HG03457 (cell line): ENCODE data around the gene HDAC1.

Experiments used
- ATAC-seq: cut with Tn5 transposase; IDR thresholded peaks from one replicate; pipeline ENCODE4 v1.9.1; 2021; ENCODE audit warnings: moderate number of reproducible peaks; ENCODE audit not compliant: unreplicated experiment

Gene HDAC1

DNA sequence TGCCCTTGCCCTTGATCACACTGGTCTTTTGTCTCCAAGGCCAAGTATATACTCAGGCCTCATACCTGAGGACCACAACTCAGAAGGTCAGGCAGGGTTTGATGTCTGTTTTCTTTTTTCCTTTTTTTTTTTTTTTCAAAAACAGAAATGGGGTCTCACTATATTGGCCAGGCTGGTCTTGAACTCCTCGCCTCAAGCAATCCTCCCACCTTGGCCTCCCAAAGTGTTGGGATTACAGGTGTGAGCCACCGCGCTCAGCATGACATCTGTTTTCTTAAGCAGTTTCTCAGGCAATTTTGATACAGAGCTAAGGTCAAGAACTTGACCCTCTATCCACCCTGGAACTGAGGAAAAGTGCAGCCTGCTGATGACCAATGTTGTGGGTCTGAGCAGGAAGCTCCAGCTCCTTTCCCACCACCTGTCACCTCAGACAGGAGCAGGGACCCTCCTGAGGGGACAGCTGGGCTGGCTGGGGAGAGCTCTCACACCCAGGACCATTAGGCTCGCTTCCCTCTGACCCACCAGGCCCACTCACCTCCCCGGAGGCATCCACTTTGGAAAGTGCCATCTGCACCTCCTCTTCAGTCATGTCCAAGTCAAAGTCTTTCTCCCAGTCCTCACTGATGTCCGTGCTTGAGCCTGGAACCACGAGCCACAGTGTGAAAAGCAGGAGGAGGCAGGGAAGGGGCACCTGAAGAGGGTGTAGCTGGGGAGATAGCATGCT is 76.2 kb downstream of the HDAC1 start:
- ATAC-seq: no peak

DNA sequence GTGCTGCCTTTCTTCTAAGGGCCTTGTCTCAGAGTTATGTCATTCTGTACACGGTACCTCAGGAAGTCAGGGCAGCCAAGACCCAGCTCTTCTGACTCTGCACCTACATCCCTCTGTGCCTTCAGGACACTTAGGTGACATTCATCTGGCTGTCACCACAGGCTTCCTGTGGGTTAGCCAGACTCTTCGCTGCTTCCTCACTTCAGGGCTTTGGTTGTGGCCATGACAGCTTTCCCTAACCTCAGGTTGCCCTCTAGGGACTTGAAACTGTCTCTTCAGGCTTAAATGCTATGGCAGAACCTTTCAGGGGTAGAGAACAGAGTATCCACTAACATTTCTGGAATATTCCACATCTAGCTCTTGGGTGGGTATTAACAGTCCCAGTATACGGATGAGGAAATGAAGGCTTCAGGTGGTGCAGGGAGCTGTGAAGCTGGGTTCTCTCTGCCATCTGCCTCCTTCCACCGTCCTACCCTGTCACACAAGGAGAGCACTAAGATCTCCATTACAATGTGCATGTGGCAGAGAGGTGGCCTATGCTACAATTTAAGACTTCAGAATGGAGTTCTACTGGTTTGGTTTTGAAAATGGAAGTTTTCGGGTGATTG is 80.4 kb downstream of the HDAC1 start:
- ATAC-seq: no peak

GRCh38 chr1:32373996-32374592 is 82.2 kb downstream of the HDAC1 start:
- no peak for ATAC-seq

DNA sequence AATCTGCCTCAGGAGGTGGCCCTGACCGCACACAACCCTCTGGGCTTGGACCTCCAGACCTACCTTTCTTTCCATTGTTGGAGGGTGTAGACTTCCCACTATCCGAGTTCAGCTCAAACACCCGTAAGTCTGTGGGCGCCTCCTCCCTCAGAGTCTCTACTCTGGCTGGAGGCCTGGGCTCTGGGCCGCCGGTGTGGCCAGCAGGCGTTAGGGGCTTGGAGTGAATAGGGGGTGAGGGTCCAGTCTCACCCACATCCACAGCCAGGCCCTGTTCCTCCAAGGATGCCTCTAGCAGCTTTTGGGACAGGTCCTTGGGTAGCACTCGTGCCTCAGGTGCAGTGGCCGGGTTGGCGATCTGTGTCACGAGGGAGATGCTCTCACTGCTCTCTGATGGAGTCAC is 84.3 kb downstream of the HDAC1 start:
- no peak for ATAC-seq

DNA sequence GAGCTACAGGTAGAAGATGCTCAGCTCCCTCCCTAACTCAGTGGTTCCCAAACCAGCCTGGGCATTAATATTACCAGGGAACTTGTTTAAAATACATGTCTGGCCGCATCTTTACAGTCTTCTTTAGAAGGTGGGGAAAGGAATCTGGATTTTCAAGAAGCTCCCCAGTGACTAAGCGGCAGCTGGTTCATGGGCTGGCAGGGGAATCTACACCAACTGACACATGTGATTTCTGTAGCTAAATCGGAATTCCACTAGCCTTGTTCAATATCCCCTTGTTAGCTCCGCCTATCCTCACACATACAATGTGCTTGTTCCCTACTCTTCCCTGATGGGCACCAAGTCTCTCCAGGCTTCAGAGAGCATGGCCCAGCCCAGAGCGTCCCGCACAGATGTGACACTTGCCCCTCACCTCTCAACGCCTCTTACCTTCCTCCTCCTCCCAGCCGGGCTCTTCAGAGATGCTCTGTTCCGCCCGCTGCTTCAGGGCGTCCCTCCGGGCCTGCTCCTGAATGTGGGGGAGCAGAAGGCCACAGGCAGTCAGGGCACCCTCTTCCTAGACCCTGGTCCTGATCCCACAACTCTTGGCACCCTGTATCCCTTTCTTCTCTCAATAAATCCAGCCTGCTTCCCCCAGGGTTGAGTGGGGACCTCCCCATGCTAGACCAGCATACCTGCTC is 85.8 kb downstream of the HDAC1 start:
- ATAC-seq: no peak

DNA sequence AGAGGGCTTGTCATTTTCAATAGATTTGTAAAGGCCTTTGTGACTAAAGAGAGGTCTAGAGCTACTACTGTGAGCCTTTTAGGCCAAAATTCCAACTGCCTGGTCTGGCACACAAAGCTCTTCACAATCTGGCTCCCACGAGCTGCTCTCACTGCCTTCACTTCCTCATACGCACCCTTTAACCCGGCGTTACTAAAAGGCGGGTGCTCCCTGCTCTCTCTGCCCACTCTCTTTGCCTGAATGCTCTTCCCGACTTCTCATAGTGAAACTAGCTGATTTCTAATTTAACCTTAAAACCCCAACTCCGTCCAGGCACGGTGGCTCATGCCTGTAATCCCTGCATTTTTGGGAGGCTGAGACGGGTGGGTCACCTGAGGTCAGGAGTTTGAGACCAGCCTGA is 88.2 kb downstream of the HDAC1 start:
- ATAC-seq: no peak
